Measurements from ENCODE around the gene SMCO2. TPM values are rescaled to one million over a fixed set of nuclear protein-coding genes. Genes with fewer than 3 reads are reported as not detected.

Gene SMCO2
- total RNA-seq, 2 donors from 2014 or later: 0.31 to 1.0 TPM

DNA sequence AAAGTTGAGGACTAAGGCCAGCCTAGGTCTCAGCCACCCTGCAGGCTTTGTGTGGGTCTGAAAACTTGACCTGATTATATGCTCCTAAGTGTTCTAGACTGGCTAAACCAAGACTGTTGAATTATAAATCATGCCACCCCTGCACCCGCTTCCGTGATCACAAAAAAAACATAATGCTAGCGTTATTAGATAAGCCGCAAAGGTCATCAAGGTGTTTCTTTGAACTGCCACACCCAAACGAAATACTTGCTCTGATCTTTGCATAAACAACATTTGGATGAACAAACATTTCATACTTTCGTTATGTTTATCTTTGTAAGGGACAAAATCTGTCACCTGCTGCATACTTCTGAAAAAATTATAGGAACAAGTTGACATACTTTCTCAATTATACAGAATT is 2.5 kb downstream of the SMCO2 start:
- no peak for DNase-seq
- no peak overlapping the region for H3K27ac Mint-ChIP-seq
- no peak overlapping the region for H3K4me3 Mint-ChIP-seq
- WGBS, 2 experiments (ENCODE audit: insufficient coverage in 1 of 2, insufficient read length in 1 of 2): 97 to 99% methylated on average over 6 of the region's 6 CpGs
- TF ChIP-seq CTCF (conservative IDR thresholded peaks at IDR 0.05): no peak
- H3K9ac ChIP-seq (ENCODE audit: extremely low read depth, low read length, poor library complexity, severe bottlenecking): no peak overlapping the region
- peaks cover 6% of the 10 kb centered on the region for H3K9me3 ChIP-seq (ENCODE audit: control insufficient read depth, low read length)
- no peaks in the 10 kb centered on the region for H3K27me3 ChIP-seq (ENCODE audit: control insufficient read depth, insufficient read depth, low read length, poor library complexity, severe bottlenecking)
- H3K9me3 Mint-ChIP-seq: peaks cover 17% of the 10 kb centered on the region
- H3K36me3 ChIP-seq (ENCODE audit: control insufficient read depth, insufficient read depth, low read length): no peaks in the 10 kb centered on the region
- H3K27ac ChIP-seq (ENCODE audit: low read depth, low read length): no peak overlapping the region
- H3K27me3 Mint-ChIP-seq (ENCODE audit: insufficient read depth): peaks cover 3% of the 10 kb centered on the region
- H3K4me1 ChIP-seq (ENCODE audit: control insufficient read depth, insufficient read depth, low read length): no peaks in the 10 kb centered on the region
- peaks cover 11% of the 10 kb centered on the region for H3K4me1 Mint-ChIP-seq
- H3K36me3 Mint-ChIP-seq (ENCODE audit: low read depth): peaks cover 2% of the 10 kb centered on the region
- H3K4me3 ChIP-seq (ENCODE audit: low read length): no peak overlapping the region

DNA sequence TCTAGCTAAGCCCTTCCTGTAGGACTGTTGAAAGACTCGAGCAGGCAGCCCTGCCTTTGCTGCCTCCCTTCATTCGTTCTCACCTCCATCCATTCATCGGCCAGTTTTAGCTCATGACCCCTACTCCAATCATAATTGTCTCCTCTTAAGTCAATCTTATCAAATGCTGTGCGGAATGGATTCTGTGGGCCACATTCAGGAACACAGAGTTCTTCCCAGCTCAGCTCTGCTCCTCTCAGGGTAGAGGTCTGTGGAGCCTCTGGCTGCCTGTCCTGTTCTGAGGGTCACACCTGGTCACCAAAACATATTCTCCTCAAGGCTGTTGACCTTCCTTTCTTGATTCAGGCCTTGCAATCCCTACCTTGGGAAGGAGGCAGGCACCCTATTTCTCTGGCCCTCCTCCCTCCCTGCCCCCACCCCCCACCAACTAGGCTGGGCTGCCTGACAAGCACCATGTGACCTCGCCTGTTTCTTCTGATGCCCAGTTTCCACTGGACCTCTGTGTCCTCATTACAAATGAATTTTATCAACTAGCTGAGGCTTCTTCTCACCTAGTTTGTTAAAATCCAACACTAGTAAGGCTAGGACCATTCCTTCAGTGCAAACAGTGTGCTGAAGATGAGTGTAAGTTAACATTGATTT is 3.5 kb downstream of the SMCO2 start:
- no peak overlapping the region for H3K4me3 Mint-ChIP-seq
- no peak overlapping the region for H3K9ac ChIP-seq (ENCODE audit: extremely low read depth, low read length, poor library complexity, severe bottlenecking)
- TF ChIP-seq CTCF (conservative IDR thresholded peaks at IDR 0.05): no peak
- 95 to 96% methylated on average over 4 to 5 of the region's 5 CpGs for WGBS, 2 experiments (ENCODE audit: insufficient coverage in 1 of 2, insufficient read length in 1 of 2)
- no peaks in the 10 kb centered on the region for H3K4me1 ChIP-seq (ENCODE audit: control insufficient read depth, insufficient read depth, low read length)
- H3K27me3 Mint-ChIP-seq (ENCODE audit: insufficient read depth): peaks cover 3% of the 10 kb centered on the region
- peaks cover 2% of the 10 kb centered on the region for H3K36me3 Mint-ChIP-seq (ENCODE audit: low read depth)
- H3K4me1 Mint-ChIP-seq: peaks cover 11% of the 10 kb centered on the region
- no peaks in the 10 kb centered on the region for H3K36me3 ChIP-seq (ENCODE audit: control insufficient read depth, insufficient read depth, low read length)
- H3K27ac Mint-ChIP-seq: no peak overlapping the region
- no peak overlapping the region for H3K27ac ChIP-seq (ENCODE audit: low read depth, low read length)
- H3K4me3 ChIP-seq (ENCODE audit: low read length): no peak overlapping the region
- peaks cover 6% of the 10 kb centered on the region for H3K9me3 ChIP-seq (ENCODE audit: control insufficient read depth, low read length)
- H3K9me3 Mint-ChIP-seq: peaks cover 17% of the 10 kb centered on the region
- no peaks in the 10 kb centered on the region for H3K27me3 ChIP-seq (ENCODE audit: control insufficient read depth, insufficient read depth, low read length, poor library complexity, severe bottlenecking)
- DNase-seq: no peak

DNA sequence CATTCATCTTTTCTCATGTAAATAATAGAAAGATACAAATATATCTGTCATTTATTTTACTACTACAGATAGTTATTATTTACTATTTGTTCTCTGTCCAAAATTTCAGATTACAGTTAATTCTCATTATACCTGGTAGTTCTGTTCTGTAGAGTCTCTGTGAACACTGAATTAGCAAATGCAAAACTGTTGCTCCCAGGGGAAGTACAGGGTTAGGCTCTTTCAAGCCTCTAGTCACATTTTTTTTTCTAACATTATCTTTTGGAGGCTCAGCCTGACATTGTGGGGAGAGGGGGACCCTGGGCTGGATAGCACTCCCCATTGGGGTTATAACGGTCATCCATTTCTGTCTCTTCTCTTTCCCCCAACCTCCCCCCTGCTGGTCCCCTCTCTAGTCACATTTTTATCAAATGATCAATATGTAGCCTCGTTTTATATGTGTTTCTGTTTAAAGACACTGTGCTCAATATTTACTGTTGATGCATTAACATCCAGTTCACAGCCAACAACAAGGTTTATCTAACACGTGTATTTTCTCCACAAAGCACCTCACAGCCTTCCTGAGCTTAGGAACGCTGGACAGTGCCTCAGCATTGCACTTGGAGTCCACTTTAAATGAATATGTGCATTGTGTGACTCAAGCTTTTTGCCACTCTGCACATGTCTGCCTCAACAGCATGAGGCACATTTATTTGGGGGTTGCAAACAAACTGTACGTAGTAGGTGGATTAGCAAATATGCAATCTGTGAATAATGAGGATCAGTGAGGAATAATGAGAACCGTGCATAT is 4.7 kb downstream of the SMCO2 start:
- WGBS, 2 experiments (ENCODE audit: insufficient coverage in 1 of 2, insufficient read length in 1 of 2): 94 to 100% methylated on average over 3 to 6 of the region's 6 CpGs
- Histone ChIP-seq H3K36me3 (ENCODE audit: control insufficient read depth, insufficient read depth, low read length) (no peaks in the 10 kb centered on the region), H3K4me3 (ENCODE audit: low read length) (no peak overlapping the region)

More for the DNA sequence above, 4.7 kb downstream of the SMCO2 start:
- no peaks in the 10 kb centered on the region for H3K4me1 ChIP-seq (ENCODE audit: control insufficient read depth, insufficient read depth, low read length)
- peaks cover 11% of the 10 kb centered on the region for H3K4me1 Mint-ChIP-seq
- no peak overlapping the region for H3K4me3 Mint-ChIP-seq
- no peak overlapping the region for H3K27ac ChIP-seq (ENCODE audit: low read depth, low read length)
- H3K9ac ChIP-seq (ENCODE audit: extremely low read depth, low read length, poor library complexity, severe bottlenecking): no peak overlapping the region
- no peak for TF ChIP-seq CTCF (conservative IDR thresholded peaks at IDR 0.05)
- H3K27ac Mint-ChIP-seq: no peak overlapping the region
- peaks cover 2% of the 10 kb centered on the region for H3K36me3 Mint-ChIP-seq (ENCODE audit: low read depth)
- no peak for DNase-seq
- H3K9me3 Mint-ChIP-seq: peaks cover 12% of the 10 kb centered on the region
- H3K9me3 ChIP-seq (ENCODE audit: control insufficient read depth, low read length): peaks cover 4% of the 10 kb centered on the region
- no peaks in the 10 kb centered on the region for H3K27me3 ChIP-seq (ENCODE audit: control insufficient read depth, insufficient read depth, low read length, poor library complexity, severe bottlenecking)
- peaks cover 3% of the 10 kb centered on the region for H3K27me3 Mint-ChIP-seq (ENCODE audit: insufficient read depth)

All from endodermal cell (in vitro differentiated cells).